NB4 (cell line): ENCODE measurements around the gene TDRD1.

ENCODE experiments used
- DNase-seq: peaks from one replicate; pipeline ENCODE4 v3.0.0; 2010; ENCODE audit warnings: low read depth
- H3K4me3 ChIP-seq: one replicate; pipeline ENCODE4 v1.5.1; 2011; ENCODE audit warnings: mild to moderate bottlenecking, low read depth, low read length, moderate library complexity
- MYC ChIP-seq: IDR thresholded peaks from 2 replicates; pipeline ENCODE4 v1.6.1; 2011; ENCODE audit warnings: low read depth, low read length
- POLR2A ChIP-seq: IDR thresholded peaks from 2 replicates; pipeline ENCODE4 v1.6.1; 2011; ENCODE audit warnings: mild to moderate bottlenecking; ENCODE audit not compliant: insufficient read length; ENCODE audit errors: extremely low read depth
- TF ChIP-seq, protein P1 (sequence below): IDR thresholded peaks from 2 replicates; pipeline ENCODE4 v1.6.1; 2011; ENCODE audit warnings: low read depth, low read length
- TF ChIP-seq, protein P2 (sequence below): IDR thresholded peaks from one replicate; pipeline ENCODE4 v1.5.1; 2012; ENCODE audit warnings: low read depth, low read length

Gene TDRD1

DNA sequence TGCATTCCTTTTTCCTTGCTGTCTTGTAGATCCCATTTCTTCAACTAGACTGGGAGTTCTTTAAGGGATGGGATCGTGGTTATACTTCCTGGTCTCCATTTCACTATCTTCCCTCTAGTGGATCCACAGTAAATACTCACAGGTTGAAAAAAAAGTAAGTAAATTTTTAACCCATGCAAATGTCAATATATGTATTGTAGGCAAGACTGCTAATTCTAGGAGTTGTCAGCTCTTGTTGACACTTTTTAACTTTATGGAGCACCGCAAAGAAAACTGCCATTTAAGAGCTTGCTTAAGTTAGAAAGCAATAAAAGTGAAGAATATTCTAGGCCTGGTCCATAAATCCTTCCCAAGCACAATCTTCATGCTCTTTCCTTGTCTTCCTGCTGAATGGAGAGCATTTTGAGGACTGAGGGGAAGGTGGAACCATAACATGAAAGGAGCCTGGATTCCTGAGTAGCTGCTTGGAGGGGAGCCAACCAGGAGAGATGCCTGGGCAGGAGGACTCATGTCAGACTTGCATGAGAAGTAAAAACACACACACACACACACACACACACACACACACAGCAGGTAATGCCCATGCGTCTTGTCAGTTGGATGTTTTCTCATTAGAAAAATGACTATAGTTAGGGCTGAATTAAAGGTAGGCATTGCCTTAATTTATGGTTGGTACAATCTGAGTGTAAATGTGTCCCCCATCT, 92.1 kb downstream of the TDRD1 start:
- DNase-seq = no peak
- TF ChIP-seq, protein P1, sequence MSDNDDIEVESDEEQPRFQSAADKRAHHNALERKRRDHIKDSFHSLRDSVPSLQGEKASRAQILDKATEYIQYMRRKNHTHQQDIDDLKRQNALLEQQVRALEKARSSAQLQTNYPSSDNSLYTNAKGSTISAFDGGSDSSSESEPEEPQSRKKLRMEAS = no peak
- TF ChIP-seq, protein P2, sequence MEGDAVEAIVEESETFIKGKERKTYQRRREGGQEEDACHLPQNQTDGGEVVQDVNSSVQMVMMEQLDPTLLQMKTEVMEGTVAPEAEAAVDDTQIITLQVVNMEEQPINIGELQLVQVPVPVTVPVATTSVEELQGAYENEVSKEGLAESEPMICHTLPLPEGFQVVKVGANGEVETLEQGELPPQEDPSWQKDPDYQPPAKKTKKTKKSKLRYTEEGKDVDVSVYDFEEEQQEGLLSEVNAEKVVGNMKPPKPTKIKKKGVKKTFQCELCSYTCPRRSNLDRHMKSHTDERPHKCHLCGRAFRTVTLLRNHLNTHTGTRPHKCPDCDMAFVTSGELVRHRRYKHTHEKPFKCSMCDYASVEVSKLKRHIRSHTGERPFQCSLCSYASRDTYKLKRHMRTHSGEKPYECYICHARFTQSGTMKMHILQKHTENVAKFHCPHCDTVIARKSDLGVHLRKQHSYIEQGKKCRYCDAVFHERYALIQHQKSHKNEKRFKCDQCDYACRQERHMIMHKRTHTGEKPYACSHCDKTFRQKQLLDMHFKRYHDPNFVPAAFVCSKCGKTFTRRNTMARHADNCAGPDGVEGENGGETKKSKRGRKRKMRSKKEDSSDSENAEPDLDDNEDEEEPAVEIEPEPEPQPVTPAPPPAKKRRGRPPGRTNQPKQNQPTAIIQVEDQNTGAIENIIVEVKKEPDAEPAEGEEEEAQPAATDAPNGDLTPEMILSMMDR = no peak
- TF ChIP-seq MYC (no peak), POLR2A (no peak)
- no peak overlapping the region for H3K4me3 ChIP-seq

DNA sequence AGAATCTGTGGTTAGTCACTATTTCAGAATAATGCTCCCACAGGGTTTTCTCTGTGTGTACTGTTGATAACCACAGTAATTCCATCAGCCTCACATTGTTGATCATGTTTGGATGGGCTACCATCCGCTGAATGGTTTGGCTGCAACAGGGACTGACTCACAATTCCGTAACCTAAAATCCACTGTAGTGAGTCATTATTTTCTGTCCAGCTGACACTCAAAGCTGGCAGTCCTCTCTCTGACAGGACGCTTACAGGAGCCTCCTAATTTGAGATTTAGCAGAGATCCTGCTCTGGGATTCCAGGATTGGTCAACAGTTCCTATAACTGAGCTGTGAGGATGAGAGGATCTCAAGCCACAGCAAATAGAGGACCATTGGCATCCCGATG, 92.6 kb downstream of the TDRD1 start:
- TF ChIP-seq POLR2A = no peak
- TF ChIP-seq MYC = no peak
- TF ChIP-seq, protein P1 = no peak
- TF ChIP-seq, protein P2 = no peak

DNA sequence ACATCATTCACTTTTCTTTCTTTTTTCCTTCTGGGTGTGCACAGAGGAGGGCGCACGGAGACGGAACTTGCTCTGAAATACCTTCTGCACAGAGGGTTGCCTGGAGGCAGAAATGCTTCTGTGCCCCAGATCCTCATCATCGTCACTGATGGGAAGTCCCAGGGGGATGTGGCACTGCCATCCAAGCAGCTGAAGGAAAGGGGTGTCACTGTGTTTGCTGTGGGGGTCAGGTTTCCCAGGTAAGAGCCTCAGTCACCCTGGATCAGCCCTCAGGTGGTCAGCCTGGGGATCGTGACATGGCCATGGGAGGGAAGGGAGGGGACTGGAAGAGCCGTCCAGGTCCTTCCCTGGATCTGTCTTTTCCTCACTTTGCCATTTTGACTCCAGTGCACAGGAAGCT, 93.5 kb downstream of the TDRD1 start:
- H3K4me3 ChIP-seq = no peak overlapping the region
- TF ChIP-seq, protein P2 = no peak
- no peak for TF ChIP-seq MYC
- TF ChIP-seq, protein P1 = no peak
- TF ChIP-seq POLR2A = no peak
- DNase-seq = no peak

More for the DNA sequence above, 92.6 kb downstream of the TDRD1 start:
- DNase-seq = no peak
- no peak overlapping the region for H3K4me3 ChIP-seq

DNA sequence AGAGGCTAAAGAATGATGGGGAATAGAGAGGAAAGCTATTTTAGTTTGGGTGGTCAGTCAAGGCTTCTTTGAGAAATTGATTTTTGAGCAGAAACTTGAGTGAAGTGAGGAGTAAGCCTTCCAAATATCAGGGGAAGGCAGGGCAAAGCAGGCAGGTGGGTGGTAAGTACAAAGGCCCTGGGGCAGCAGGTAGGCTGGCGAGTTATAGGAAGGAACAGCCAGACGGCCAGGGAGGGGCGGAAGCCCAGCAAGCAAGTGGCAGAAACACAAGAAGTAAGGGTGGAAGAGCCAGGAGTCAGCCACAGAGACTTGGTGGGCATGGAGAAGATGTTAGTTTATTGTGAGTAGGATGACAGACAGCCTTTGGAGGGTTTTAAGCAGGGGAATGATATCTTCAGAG, 94.8 kb downstream of the TDRD1 start:
- TF ChIP-seq MYC = no peak
- TF ChIP-seq, protein P1 = no peak
- TF ChIP-seq POLR2A = no peak
- TF ChIP-seq, protein P2 = no peak
- no peak overlapping the region for H3K4me3 ChIP-seq
- no peak for DNase-seq

DNA sequence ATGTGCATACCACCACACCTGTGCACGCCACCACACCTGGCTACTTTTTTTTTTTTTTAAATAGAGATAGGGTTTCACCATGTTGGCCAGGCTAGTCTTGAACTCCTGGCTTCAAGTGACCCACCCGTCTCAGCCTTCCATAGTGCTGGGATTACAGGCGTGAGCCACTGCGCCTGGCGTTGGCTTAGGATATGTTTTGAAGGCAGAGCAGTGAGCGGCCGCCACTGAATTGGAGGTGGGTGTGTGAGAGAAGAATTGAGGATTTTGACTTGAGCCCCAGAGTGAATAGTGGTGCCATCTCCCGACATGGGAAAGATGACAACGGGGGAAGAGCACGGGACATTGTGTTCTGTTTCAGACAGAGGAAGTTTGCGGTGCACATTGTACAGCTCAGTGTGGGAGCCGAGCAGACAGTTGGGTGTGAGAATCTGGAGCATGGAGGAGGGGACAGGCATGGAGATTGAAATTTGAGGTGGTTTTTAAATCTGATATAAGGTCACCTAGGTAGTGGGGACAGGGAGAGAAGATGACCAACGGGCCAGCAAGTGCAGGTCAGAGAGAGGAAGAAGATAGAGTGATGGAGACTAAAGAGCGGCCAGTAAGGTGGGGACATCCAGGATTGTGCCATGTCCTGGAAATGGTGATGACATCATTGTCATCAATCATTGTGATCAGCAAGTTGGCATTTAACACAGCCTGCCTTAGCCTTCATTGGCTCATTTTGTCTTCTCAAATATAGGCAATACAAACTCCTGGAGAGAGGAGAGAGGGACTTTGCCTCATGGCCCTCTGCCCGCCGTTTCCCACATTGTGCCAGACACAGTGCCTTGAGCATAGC, 95.7 kb downstream of the TDRD1 start:
- no peak for DNase-seq
- TF ChIP-seq, protein P1 = no peak
- TF ChIP-seq MYC (no peak), POLR2A (no peak)
- TF ChIP-seq, protein P2 = no peak
- H3K4me3 ChIP-seq = no peak overlapping the region
